ENCODE data around the gene DNAJC1. TPM values are rescaled to one million over a fixed set of nuclear protein-coding genes. Genes with fewer than 3 reads are reported as not detected.
"Not testable (repeated sequence)": the region's sequence is repeated elsewhere in the genome, so short reads cannot be mapped to it uniquely, and the experiment has no call there.

The DNAJC1 gene
- total and polyA plus RNA-seq, 5 donors from 2014 or later = 12.9 to 27.5 (median 22.7) TPM

DNA sequence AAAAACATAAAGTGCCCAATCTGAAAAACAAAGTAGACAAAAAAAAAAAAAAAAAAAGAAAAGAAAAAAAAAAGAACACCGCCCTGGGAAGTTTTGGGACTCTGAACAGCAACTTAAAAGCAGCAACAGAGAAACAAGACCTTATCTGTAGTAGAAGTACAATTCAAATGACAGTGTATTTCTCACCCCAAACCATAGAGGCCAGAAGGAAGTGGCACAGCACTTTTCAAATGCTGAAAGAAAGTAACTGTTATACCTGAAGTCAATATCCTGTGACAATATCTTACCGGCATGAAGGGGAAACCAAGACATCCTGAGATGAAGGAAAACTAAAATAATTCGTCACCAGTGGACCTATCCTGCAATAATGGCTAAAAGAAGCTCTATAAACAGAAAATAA is 112.1 kb downstream of the DNAJC1 start:
- Histone ChIP-seq H3K4me1 (ENCODE audit: control insufficient read depth, insufficient read depth, low read length, poor library complexity, severe bottlenecking) (peaks cover 8% of the 10 kb centered on the region), H3K36me3 (ENCODE audit: control insufficient read depth, insufficient read depth, low read length) (peaks cover 3% of the 10 kb centered on the region), H3K27me3 (ENCODE audit: control insufficient read depth, insufficient read depth, low read length) (no peaks in the 10 kb centered on the region), H3K4me3 (ENCODE audit: low read depth, low read length) (no peak overlapping the region), H3K27ac (ENCODE audit: insufficient read depth, low read length, poor library complexity, severe bottlenecking) (no peak overlapping the region), H3K9me3 (ENCODE audit: control insufficient read depth in 2 of 2, low read length in 2 of 2) (peaks cover 5 to 12% of the 10 kb centered on the region in 2 experiments)
- H3K9me3 Mint-ChIP-seq = peaks cover 5 to 24% (median 9%) of the 10 kb centered on the region in 7 donors
- peaks cover 47% of the 10 kb centered on the region for H3K36me3 Mint-ChIP-seq
- peaks cover 13 to 33% (median 29%) of the 10 kb centered on the region in 4 donors for H3K4me1 Mint-ChIP-seq
- no peak for ATAC-seq (ENCODE audit: low read depth in 2 of 2)
- H3K27me3 Mint-ChIP-seq = no peaks in the 10 kb centered on the region
- peak overlapping the region in 1 of 3 donors; percentile 34 for H3K27ac Mint-ChIP-seq
- DNase-seq = peak in 1 of 3 donors; percentile 24
- H3K4me3 Mint-ChIP-seq = no peak overlapping the region

DNA sequence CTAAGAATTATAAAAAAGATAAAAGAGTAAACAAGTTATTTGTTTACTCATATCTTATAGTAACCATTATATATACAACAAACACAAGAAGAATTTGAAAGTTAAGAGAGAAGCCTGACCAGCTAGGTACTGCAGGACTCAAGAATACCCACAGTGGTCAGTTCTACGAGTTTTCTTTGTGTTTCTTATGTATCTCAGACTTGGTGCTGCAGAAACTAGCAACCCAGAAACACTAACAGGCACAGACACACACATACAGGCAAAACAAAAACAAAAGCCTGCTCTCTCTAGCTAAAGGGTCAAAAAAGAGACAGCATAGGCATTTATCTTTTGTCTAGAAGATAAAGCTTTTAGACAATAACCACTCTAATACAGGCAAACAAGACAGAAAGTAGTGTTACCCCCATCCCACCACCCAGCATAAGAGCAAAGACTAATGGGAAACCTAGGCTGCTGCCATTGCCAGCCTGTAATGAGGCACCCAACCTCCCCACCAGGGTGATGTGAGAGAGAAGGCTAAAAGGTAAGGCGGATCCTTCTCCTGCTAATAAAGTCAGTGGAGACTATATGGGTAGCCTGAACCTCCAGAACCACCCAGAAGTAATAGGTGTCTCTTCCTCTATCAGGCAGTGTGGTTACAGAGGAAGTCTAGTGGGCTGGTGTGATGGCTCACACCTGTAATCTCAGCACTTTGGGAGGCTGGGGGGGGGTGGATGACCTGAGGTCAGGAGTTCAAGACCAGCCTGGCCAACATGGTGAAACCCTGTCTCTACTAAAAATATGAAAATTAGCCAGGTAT is 113.9 kb downstream of the DNAJC1 start:
- Mint-ChIP-seq H3K4me3 (peak overlapping the region in 1 of 4 donors; percentile 12), H3K4me1 (peaks cover 13 to 42% (median 36%) of the 10 kb centered on the region in 4 donors), H3K27ac (peak overlapping the region in 1 of 3 donors; percentile 72), H3K27me3 (no peaks in the 10 kb centered on the region), H3K36me3 (peaks cover 49% of the 10 kb centered on the region), H3K9me3 (peaks cover 5 to 36% (median 13%) of the 10 kb centered on the region in 7 donors)
- H3K4me3 ChIP-seq (ENCODE audit: low read depth, low read length) = no peak overlapping the region
- DNase-seq (no peak), ATAC-seq (ENCODE audit: low read depth in 2 of 2) (no peak)
- H3K4me1 ChIP-seq (ENCODE audit: control insufficient read depth, insufficient read depth, low read length, poor library complexity, severe bottlenecking) = peaks cover 8% of the 10 kb centered on the region
- H3K27me3 ChIP-seq (ENCODE audit: control insufficient read depth, insufficient read depth, low read length) = no peaks in the 10 kb centered on the region
- H3K27ac ChIP-seq (ENCODE audit: insufficient read depth, low read length, poor library complexity, severe bottlenecking) = no peak overlapping the region
- peaks cover 3% of the 10 kb centered on the region for H3K36me3 ChIP-seq (ENCODE audit: control insufficient read depth, insufficient read depth, low read length)
- H3K9me3 ChIP-seq (ENCODE audit: control insufficient read depth in 2 of 2, low read length in 2 of 2) = peaks cover 5 to 20% of the 10 kb centered on the region in 2 experiments

DNA sequence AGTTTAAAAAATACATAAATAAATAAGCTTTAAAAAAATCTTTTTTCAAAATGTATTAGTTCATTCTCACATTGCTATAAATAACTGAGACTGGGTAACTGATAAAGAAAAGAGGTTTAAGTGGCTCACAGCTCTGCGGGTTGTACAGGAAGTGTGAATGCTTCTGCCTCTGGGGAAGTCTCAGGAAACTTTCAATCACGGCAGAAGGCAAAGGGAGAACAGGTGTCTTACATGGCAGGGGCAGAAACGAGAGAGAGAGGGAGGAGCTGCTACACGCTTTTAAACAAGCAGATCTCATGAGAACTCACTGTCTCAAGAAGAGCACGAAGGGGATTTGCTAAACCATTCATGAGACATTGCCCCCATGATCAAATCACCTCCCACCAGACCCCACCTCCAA is 114.6 kb downstream of the DNAJC1 start:
- no peak overlapping the region for H3K27ac ChIP-seq (ENCODE audit: insufficient read depth, low read length, poor library complexity, severe bottlenecking)
- peak overlapping the region in 2 of 3 donors; percentile 8 to 49 for H3K27ac Mint-ChIP-seq
- H3K4me1 Mint-ChIP-seq = peaks cover 13 to 43% (median 36%) of the 10 kb centered on the region in 4 donors

DNA sequence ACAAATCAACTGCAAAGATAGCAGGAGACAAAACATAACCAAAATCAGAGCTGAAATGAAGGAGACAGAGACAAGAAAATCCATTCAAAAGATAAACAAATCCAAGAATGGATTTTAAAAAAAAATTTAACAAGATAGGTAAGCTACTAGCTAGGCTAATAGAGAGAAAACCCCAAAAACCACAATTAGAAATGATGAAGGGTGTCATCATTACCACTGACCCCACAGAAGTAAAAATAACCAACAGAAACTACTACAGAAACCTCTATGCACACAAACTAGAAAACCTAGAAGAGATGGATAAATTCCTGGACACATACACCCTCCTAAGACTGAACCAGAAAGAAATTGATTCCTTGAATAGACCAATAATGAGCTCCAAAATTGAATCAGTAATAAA is 117.6 kb downstream of the DNAJC1 start:
- Mint-ChIP-seq H3K9me3 (peaks cover 3 to 19% (median 6%) of the 10 kb centered on the region in 7 donors), H3K4me1 (peaks cover 13 to 32% (median 31%) of the 10 kb centered on the region in 4 donors), H3K27ac (no peak overlapping the region), H3K4me3 (peak overlapping the region in 1 of 4 donors; percentile 7), H3K36me3 (peaks cover 29% of the 10 kb centered on the region), H3K27me3 (no peaks in the 10 kb centered on the region)
- H3K4me1 ChIP-seq (ENCODE audit: control insufficient read depth, insufficient read depth, low read length, poor library complexity, severe bottlenecking) = peaks cover 8% of the 10 kb centered on the region
- peaks cover 7% of the 10 kb centered on the region for H3K36me3 ChIP-seq (ENCODE audit: control insufficient read depth, insufficient read depth, low read length)
- H3K4me3 ChIP-seq (ENCODE audit: low read depth, low read length) = no peak overlapping the region
- peaks cover 0 to 9% of the 10 kb centered on the region in 2 experiments for H3K9me3 ChIP-seq (ENCODE audit: control insufficient read depth in 2 of 2, low read length in 2 of 2)
- no peaks in the 10 kb centered on the region for H3K27me3 ChIP-seq (ENCODE audit: control insufficient read depth, insufficient read depth, low read length)
- no peak overlapping the region for H3K27ac ChIP-seq (ENCODE audit: insufficient read depth, low read length, poor library complexity, severe bottlenecking)
- no peak for DNase-seq
- ATAC-seq (ENCODE audit: low read depth in 2 of 2) = no peak

More for the DNA sequence above, 114.6 kb downstream of the DNAJC1 start:
- Mint-ChIP-seq H3K4me3 (peak overlapping the region in 3 of 4 donors; percentile 10 to 41 (median 23)), H3K36me3 (peaks cover 44% of the 10 kb centered on the region), H3K9me3 (peaks cover 5 to 35% (median 13%) of the 10 kb centered on the region in 7 donors), H3K27me3 (no peaks in the 10 kb centered on the region)
- DNase-seq (peak in 2 of 3 donors; percentile 3 to 44), ATAC-seq (ENCODE audit: low read depth in 2 of 2) (peak; percentile 37 to 50)
- H3K36me3 ChIP-seq (ENCODE audit: control insufficient read depth, insufficient read depth, low read length) = peaks cover 3% of the 10 kb centered on the region
- H3K4me1 ChIP-seq (ENCODE audit: control insufficient read depth, insufficient read depth, low read length, poor library complexity, severe bottlenecking) = peaks cover 8% of the 10 kb centered on the region
- peaks cover 5 to 20% of the 10 kb centered on the region in 2 experiments for H3K9me3 ChIP-seq (ENCODE audit: control insufficient read depth in 2 of 2, low read length in 2 of 2)
- H3K27me3 ChIP-seq (ENCODE audit: control insufficient read depth, insufficient read depth, low read length) = no peaks in the 10 kb centered on the region
- H3K4me3 ChIP-seq (ENCODE audit: low read depth, low read length) = peak overlapping the region; percentile 34

DNA sequence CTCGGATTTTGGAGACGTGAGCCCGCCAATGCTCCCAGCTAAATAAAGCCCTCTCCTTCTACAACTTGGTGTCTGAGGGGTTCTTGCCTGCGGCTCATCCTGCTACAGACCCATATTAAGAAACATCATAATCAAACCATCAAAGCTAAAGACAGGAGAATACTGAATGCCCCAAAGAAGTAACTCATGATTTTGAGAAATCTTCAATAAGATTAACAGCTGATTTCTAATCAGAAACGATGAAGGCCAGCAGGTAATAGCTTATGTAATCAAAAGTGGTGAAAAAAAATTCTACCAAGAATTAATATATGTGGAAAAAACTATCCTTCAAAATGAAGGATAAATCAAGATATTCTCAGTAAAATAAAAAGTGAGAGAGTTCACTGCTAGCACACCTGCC is 130.3 kb downstream of the DNAJC1 start:
- DNase-seq = no peak
- no peak overlapping the region for H3K27ac Mint-ChIP-seq
- Histone ChIP-seq H3K4me3 (ENCODE audit: low read depth, low read length) (no peak overlapping the region), H3K4me1 (ENCODE audit: control insufficient read depth, insufficient read depth, low read length, poor library complexity, severe bottlenecking) (no peaks in the 10 kb centered on the region), H3K36me3 (ENCODE audit: control insufficient read depth, insufficient read depth, low read length) (peaks cover 2% of the 10 kb centered on the region), H3K27me3 (ENCODE audit: control insufficient read depth, insufficient read depth, low read length) (no peaks in the 10 kb centered on the region), H3K27ac (ENCODE audit: insufficient read depth, low read length, poor library complexity, severe bottlenecking) (no peak overlapping the region), H3K9me3 (ENCODE audit: control insufficient read depth in 2 of 2, low read length in 2 of 2) (peaks cover 11% of the 10 kb centered on the region in 2 experiments)
- no peak for ATAC-seq (ENCODE audit: low read depth in 2 of 2)
- H3K4me1 Mint-ChIP-seq = peaks cover 0 to 5% (median 1%) of the 10 kb centered on the region in 4 donors
- peaks cover 40% of the 10 kb centered on the region for H3K36me3 Mint-ChIP-seq
- H3K9me3 Mint-ChIP-seq = peaks cover 0 to 27% (median 4%) of the 10 kb centered on the region in 7 donors
- H3K4me3 Mint-ChIP-seq = no peak overlapping the region
- no peaks in the 10 kb centered on the region for H3K27me3 Mint-ChIP-seq

DNA sequence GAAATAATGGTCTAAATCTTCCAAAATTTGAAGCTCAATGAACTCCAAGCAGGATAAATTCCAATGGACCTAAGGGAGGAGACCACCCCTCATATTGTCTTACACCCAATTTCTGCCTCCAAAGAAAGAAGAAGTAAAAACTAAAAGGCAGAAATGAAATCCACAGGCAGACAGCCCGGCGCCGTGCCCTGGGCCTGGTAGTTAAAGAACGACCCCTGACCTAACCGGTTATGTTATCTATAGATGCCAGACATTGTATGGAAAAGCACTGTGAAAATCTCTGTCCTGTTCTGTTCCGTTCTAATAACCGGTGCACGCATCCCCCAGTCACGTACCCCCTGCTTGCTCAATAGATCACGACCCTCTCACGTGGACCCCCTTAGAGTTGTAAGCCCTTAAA is 130.8 kb downstream of the DNAJC1 start:
- not testable (repeated sequence) for H3K27ac Mint-ChIP-seq; H3K27me3 Mint-ChIP-seq; ATAC-seq (ENCODE audit: low read depth in 2 of 2); H3K36me3 ChIP-seq (ENCODE audit: control insufficient read depth, insufficient read depth, low read length); H3K27me3 ChIP-seq (ENCODE audit: control insufficient read depth, insufficient read depth, low read length); H3K4me1 Mint-ChIP-seq; H3K4me3 ChIP-seq (ENCODE audit: low read depth, low read length); H3K4me3 Mint-ChIP-seq; H3K27ac ChIP-seq (ENCODE audit: insufficient read depth, low read length, poor library complexity, severe bottlenecking); H3K4me1 ChIP-seq (ENCODE audit: control insufficient read depth, insufficient read depth, low read length, poor library complexity, severe bottlenecking); DNase-seq
- Mint-ChIP-seq H3K9me3 (peaks cover 0 to 27% (median 4%) of the 10 kb centered on the region in 7 donors), H3K36me3 (peaks cover 36% of the 10 kb centered on the region)
- H3K9me3 ChIP-seq (ENCODE audit: control insufficient read depth in 2 of 2, low read length in 2 of 2) = peaks cover 11% of the 10 kb centered on the region in 2 experiments

DNA sequence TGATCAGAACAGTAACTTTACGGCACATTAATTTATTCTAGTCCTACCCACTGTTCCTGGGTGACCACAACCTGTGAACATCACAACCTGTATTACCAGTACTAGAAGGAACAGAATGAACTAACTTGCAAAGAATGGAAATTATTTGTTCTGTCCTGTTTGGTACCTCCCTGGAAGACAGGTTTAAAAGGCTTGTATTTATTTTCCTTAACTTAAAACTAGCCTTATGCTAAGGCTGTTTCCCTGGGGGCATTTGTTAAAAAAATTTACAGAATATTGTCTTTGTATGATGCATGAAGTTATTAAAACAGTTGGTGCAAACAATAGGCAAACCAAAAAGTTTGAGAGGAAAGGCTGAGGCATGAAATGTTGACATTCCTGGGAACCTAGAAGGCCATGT is 132.7 kb downstream of the DNAJC1 start:
- Mint-ChIP-seq H3K4me1 (peaks cover 0 to 5% (median 3%) of the 10 kb centered on the region in 4 donors), H3K27ac (no peak overlapping the region), H3K36me3 (peaks cover 31% of the 10 kb centered on the region), H3K4me3 (no peak overlapping the region), H3K9me3 (peaks cover 0 to 36% (median 7%) of the 10 kb centered on the region in 7 donors), H3K27me3 (no peaks in the 10 kb centered on the region)
- peaks cover 2% of the 10 kb centered on the region for H3K36me3 ChIP-seq (ENCODE audit: control insufficient read depth, insufficient read depth, low read length)
- DNase-seq (no peak), ATAC-seq (ENCODE audit: low read depth in 2 of 2) (no peak)
- no peaks in the 10 kb centered on the region for H3K4me1 ChIP-seq (ENCODE audit: control insufficient read depth, insufficient read depth, low read length, poor library complexity, severe bottlenecking)
- H3K27ac ChIP-seq (ENCODE audit: insufficient read depth, low read length, poor library complexity, severe bottlenecking) = no peak overlapping the region
- H3K9me3 ChIP-seq (ENCODE audit: control insufficient read depth in 2 of 2, low read length in 2 of 2) = peaks cover 11% of the 10 kb centered on the region in 2 experiments
- no peaks in the 10 kb centered on the region for H3K27me3 ChIP-seq (ENCODE audit: control insufficient read depth, insufficient read depth, low read length)
- H3K4me3 ChIP-seq (ENCODE audit: low read depth, low read length) = no peak overlapping the region
